Naive thymus-derived CD4-positive, alpha-beta T cell (primary cell): Measurements from ENCODE around the gene ZNF280D. TPM values are rescaled to one million over a fixed set of nuclear protein-coding genes. Genes with fewer than 3 reads are reported as not detected.
A peak's percentile ranks its signal among the peaks of the same experiment; 100 is the strongest.

Experiments used
- ATAC-seq: fragments of 150-1000 bp; cut with Tn5 transposase; 2 replicates; pipeline ENCODE4 v1.10.0; 2021; ENCODE audit warnings: mild to moderate bottlenecking, moderate library complexity
- CTCF ChIA-PET: fragments of 350-600 bp; sonication (Branson Sonifier 250); formaldehyde crosslinking; loops from one replicate; lab custom pipeline; 2021; ENCODE audit warnings: antibody characterized with exemption; lab: Charles Lee
- POLR2A ChIA-PET: fragments of 350-600 bp; sonication (Branson Sonifier 250); formaldehyde crosslinking; loops from one replicate; lab custom pipeline; 2021; ENCODE audit warnings: antibody characterized with exemption, inconsistent platforms; lab: Charles Lee
- DNase-seq, 9 donors: peaks; one replicate each; pipeline versions ENCODE4 v3.0.0 to v3.0.0-alpha.2; 2020 to 2022; ENCODE audit warnings: mixed read lengths in 1 of 9
- H3K27ac ChIP-seq: one replicate; pipeline ENCODE4 v1.7.0; 2013; ENCODE audit warnings: mild to moderate bottlenecking, low read depth, low read length, moderate library complexity
- H3K27me3 ChIP-seq, 2 donors: one replicate each; pipeline ENCODE4 v1.7.0; 2013; ENCODE audit warnings: low read length in 2 of 2, mild to moderate bottlenecking in 2 of 2, moderate library complexity in 2 of 2; ENCODE audit not compliant: control insufficient read depth in 2 of 2, insufficient read depth in 2 of 2
- H3K36me3 ChIP-seq, 3 experiments: 1 replicate in 2 of 3; 2 replicates in 1 of 3; pipeline ENCODE4 v1.7.0; 2013; ENCODE audit warnings: low read length in 3 of 3, mild to moderate bottlenecking in 3 of 3, moderate library complexity in 1 of 3; ENCODE audit not compliant: insufficient read depth in 3 of 3, control insufficient read depth in 2 of 3
- H3K4me1 ChIP-seq, 2 donors: one replicate each; pipeline ENCODE4 v1.7.0; 2013; ENCODE audit warnings: low read length in 2 of 2, mild to moderate bottlenecking in 2 of 2, moderate library complexity in 1 of 2; ENCODE audit not compliant: control insufficient read depth in 2 of 2, insufficient read depth in 2 of 2
- H3K4me3 ChIP-seq: 2 replicates; pipeline ENCODE4 v1.7.0; 2013; ENCODE audit warnings: mild to moderate bottlenecking, low read length
- H3K9me3 ChIP-seq, 3 experiments: 1 replicate in 2 of 3; 2 replicates in 1 of 3; pipeline ENCODE4 v1.7.0; 2013; ENCODE audit warnings: low read length in 3 of 3; ENCODE audit not compliant: control insufficient read depth in 2 of 3
- H3K27ac Mint-ChIP-seq, 9 donors: one replicate each; pipeline ENCODE4 v1.8.0; 2020 to 2022; ENCODE audit warnings: mixed read lengths in 9 of 9, mild to moderate bottlenecking in 8 of 9, moderate library complexity in 5 of 9, inconsistent platforms in 2 of 9
- H3K27me3 Mint-ChIP-seq, 5 donors: one replicate each; pipeline ENCODE4 v1.8.0; 2021 to 2022; ENCODE audit warnings: mixed read lengths in 5 of 5, mild to moderate bottlenecking in 1 of 5
- H3K36me3 Mint-ChIP-seq, 5 donors: one replicate each; pipeline ENCODE4 v1.8.0; 2020 to 2022; ENCODE audit warnings: mixed read lengths in 5 of 5, mild to moderate bottlenecking in 3 of 5, inconsistent platforms in 1 of 5
- H3K4me1 Mint-ChIP-seq, 7 donors: one replicate each; pipeline ENCODE4 v1.8.0; 2020 to 2022; ENCODE audit warnings: mixed read lengths in 7 of 7, mild to moderate bottlenecking in 3 of 7, inconsistent platforms in 1 of 7
- H3K4me3 Mint-ChIP-seq, 10 donors: one replicate each; pipeline ENCODE4 v1.8.0; 2020 to 2022; ENCODE audit warnings: mild to moderate bottlenecking in 10 of 10, mixed read lengths in 10 of 10, moderate library complexity in 6 of 10, inconsistent platforms in 2 of 10
- H3K9me3 Mint-ChIP-seq, 11 donors: one replicate each; pipeline ENCODE4 v1.8.0; 2020 to 2022; ENCODE audit warnings: mixed read lengths in 11 of 11, mild to moderate bottlenecking in 4 of 11, inconsistent platforms in 1 of 11, moderate library complexity in 1 of 11
- intact Hi-C, 2 donors: fragments of 100-400 bp; cut with micrococcal nuclease; formaldehyde crosslinking; loops; one replicate each; pipeline ENCODE4 v1.15.1; 2023
- polyA plus RNA-seq, 2 donors: library from polyadenylated mRNA; unstranded; fragments of 300-500 nt; fragmentation: Illumina TruSeq; gene quantifications; one replicate each; pipeline ENCODE4 v1.2.3, GENCODE V29; 2021
- total RNA-seq, 6 experiments: library from RNA in 5 of 6; stranded (reverse) in 5 of 6; gene quantifications; 1 replicate in 5 of 6; 2 replicates in 1 of 6; pipeline ENCODE4 v1.2.3 and lab custom pipeline; 2021 to 2026

The ZNF280D gene
- total and polyA plus RNA-seq, 7 experiments from 2014 or later, result 9.3 to 59.0 (median 37.6) TPM

DNA sequence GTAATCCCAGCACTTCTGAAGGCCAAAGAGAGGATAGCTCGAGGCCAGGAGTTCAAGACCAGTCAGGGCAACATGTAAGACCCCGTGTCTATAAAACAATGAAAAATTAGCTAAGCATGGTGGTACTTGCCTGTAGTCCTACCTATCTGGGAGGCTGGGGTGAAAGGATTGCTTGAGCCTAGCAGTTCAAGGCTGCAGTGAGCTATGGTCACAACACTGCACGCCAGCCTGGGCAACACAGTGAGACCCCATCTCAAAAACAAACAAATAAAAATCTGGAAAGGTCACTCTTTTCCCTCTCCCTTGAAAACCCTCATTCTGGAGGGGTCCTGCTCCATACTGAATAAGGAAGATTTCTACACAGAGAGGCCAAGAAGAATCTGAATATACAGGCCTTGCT is 43.5 kb upstream of the ZNF280D start:
- peaks cover 0 to 17% (median 0%) of the 10 kb centered on the region in 11 donors for H3K9me3 Mint-ChIP-seq
- H3K9me3 ChIP-seq, result no peaks in the 10 kb centered on the region
- H3K36me3 ChIP-seq, result no peaks in the 10 kb centered on the region
- no peaks in the 10 kb centered on the region for H3K4me1 ChIP-seq
- H3K4me3 Mint-ChIP-seq, result no peak overlapping the region
- H3K36me3 Mint-ChIP-seq, result peaks cover 0 to 25% (median 2%) of the 10 kb centered on the region in 5 donors
- CTCF ChIA-PET, result no interaction called here
- no peak overlapping the region for H3K27ac Mint-ChIP-seq
- no peak overlapping the region for H3K27ac ChIP-seq
- ATAC-seq (no peak), DNase-seq (no peak)
- H3K4me3 ChIP-seq, result no peak overlapping the region
- H3K4me1 Mint-ChIP-seq, result peaks cover 6 to 36% (median 10%) of the 10 kb centered on the region in 7 donors
- H3K27me3 Mint-ChIP-seq, result peaks cover 0 to 29% (median 24%) of the 10 kb centered on the region in 5 donors
- no peaks in the 10 kb centered on the region for H3K27me3 ChIP-seq
- intact Hi-C loops, result no loop called here
- POLR2A ChIA-PET, result no interaction called here

DNA sequence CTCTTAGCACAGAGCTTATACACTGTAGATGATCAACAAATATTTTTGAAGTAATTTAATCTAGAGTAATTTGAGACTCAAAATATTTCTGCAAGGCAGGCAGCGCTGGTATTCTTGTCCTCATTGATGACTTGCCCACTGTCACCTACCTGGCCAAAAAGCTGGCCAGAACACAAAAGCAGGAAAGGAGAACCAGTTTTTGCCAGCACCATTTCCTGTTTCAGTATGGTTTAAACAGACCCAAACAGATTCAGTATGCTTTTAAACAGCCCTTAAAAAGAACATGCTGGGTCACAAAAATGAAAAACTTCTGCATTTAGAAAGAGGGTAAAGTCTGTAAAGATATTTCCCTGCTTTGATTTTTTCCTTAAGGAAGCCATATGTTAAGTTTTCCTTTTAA is 42.3 kb upstream of the ZNF280D start:
- Mint-ChIP-seq H3K4me3 (no peak overlapping the region), H3K27me3 (peaks cover 0 to 24% (median 20%) of the 10 kb centered on the region in 5 donors), H3K27ac (no peak overlapping the region), H3K36me3 (peaks cover 0 to 24% (median 0%) of the 10 kb centered on the region in 5 donors), H3K4me1 (peaks cover 4 to 29% (median 7%) of the 10 kb centered on the region in 7 donors), H3K9me3 (peaks cover 0 to 18% (median 0%) of the 10 kb centered on the region in 11 donors)
- Histone ChIP-seq H3K9me3 (no peaks in the 10 kb centered on the region), H3K4me3 (no peak overlapping the region), H3K4me1 (no peaks in the 10 kb centered on the region), H3K36me3 (no peaks in the 10 kb centered on the region), H3K27ac (no peak overlapping the region), H3K27me3 (no peaks in the 10 kb centered on the region)
- DNase-seq, result no peak
- POLR2A ChIA-PET, result no interaction called here
- intact Hi-C loops, result no loop called here
- CTCF ChIA-PET, result no interaction called here
- ATAC-seq, result no peak

DNA sequence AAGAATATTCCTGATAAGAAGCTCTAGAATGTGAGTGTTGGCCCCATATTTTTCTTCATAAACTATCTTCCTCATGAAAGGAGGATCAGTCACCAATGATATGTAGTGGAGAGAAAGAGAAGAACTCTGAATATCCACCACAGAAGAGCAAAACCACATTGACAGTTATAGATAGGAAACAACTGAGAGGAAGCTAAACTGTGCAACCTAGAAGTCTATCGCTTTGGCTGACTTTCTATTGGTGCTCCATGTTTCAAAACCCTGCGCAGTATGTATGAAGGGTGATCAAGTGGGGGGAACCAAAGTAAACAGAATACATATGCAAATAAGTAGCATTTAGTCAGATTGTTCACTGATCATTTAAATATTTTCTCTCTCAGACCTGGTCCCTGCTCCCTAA is 41.0 kb upstream of the ZNF280D start:
- H3K36me3 ChIP-seq, result no peaks in the 10 kb centered on the region
- peaks cover 0 to 16% (median 0%) of the 10 kb centered on the region in 5 donors for H3K36me3 Mint-ChIP-seq
- H3K9me3 ChIP-seq, result no peaks in the 10 kb centered on the region
- no peaks in the 10 kb centered on the region for H3K4me1 ChIP-seq
- POLR2A ChIA-PET, result no interaction called here
- peaks cover 0 to 22% (median 0%) of the 10 kb centered on the region in 7 donors for H3K4me1 Mint-ChIP-seq
- H3K27me3 Mint-ChIP-seq, result peaks cover 0 to 20% (median 16%) of the 10 kb centered on the region in 5 donors
- H3K27ac Mint-ChIP-seq, result peak overlapping the region in 1 of 9 donors; percentile 23
- no peak overlapping the region for H3K4me3 ChIP-seq
- no peak for DNase-seq
- H3K4me3 Mint-ChIP-seq, result peak overlapping the region in 1 of 10 donors; percentile 2
- CTCF ChIA-PET, result no interaction called here
- no peak overlapping the region for H3K27ac ChIP-seq
- intact Hi-C loops, result no loop called here
- no peaks in the 10 kb centered on the region for H3K27me3 ChIP-seq
- H3K9me3 Mint-ChIP-seq, result peaks cover 0 to 12% (median 0%) of the 10 kb centered on the region in 11 donors
- no peak for ATAC-seq

DNA sequence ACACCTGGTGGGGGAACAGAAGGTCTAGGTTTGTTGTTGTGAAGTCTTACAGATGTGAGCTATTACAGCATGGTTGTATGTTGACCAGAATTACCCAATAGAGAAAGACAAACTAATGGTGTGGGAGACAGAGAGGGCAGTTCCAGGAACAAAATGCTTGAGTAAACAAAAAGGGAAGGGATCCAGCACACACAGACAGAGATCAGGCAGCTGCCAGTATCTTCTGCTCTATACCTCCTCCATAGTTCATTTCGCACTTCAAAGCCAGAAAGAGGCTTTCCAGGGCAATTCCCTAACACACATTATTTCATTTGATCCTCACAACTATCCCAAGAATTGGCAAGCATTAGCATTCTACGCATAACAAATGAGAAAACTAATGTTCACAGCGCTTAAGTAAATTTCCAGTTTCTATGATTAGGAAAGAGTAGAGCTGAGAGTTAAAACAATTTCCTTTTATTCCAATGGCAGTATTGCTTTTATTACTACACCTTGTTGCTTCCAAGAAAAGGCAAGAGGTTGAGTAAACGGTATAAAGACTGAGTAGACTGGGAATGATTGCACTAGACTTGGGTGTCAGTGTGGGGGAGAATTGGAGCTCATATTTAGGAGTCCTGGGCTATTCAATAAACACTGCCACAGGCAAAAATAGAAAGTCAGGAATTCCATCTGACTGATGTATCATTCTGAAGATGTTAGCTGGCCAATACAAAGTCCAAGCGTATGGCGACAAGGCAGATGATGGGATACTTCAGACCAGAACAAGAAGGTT is 39.7 kb upstream of the ZNF280D start:
- CTCF ChIA-PET, result no interaction called here
- no peak overlapping the region for H3K27ac ChIP-seq
- intact Hi-C loops, result no loop called here

DNA sequence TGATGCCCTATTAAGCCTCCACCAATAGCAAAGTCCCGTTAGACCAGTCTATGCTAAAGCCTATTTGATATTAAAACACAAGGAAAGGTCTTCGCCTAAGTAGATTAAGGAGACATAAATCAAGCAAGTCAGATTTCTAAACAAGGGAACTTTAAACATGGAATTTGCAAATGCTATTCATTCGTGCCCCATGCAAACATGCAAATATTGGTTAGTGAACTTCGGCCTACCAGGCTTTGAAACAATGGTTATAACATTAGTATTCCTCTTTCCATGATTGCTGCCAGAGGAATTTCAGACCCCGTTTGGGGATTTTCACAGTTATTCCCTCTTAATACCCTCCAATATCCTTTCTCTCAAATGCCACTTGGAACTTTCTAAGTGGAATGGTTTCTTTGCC is 36.9 kb upstream of the ZNF280D start:
- ChIA-PET CTCF (no interaction called here), POLR2A (no interaction called here)
- peaks cover 0 to 11% (median 0%) of the 10 kb centered on the region in 5 donors for H3K36me3 Mint-ChIP-seq
- H3K4me1 Mint-ChIP-seq, result peaks cover 0 to 38% (median 5%) of the 10 kb centered on the region in 7 donors
- intact Hi-C loops, result no loop called here
- H3K27me3 Mint-ChIP-seq, result peaks cover 0 to 15% (median 5%) of the 10 kb centered on the region in 5 donors
- Histone ChIP-seq H3K4me3 (no peak overlapping the region), H3K36me3 (no peaks in the 10 kb centered on the region), H3K4me1 (no peaks in the 10 kb centered on the region), H3K27ac (no peak overlapping the region), H3K9me3 (no peaks in the 10 kb centered on the region), H3K27me3 (no peaks in the 10 kb centered on the region)
- no peak overlapping the region for H3K4me3 Mint-ChIP-seq
- no peak for DNase-seq
- H3K9me3 Mint-ChIP-seq, result peaks cover 0 to 14% (median 0%) of the 10 kb centered on the region in 11 donors
- no peak overlapping the region for H3K27ac Mint-ChIP-seq
- no peak for ATAC-seq

More for the DNA sequence above, 39.7 kb upstream of the ZNF280D start:
- peaks cover 0 to 14% (median 0%) of the 10 kb centered on the region in 5 donors for H3K36me3 Mint-ChIP-seq
- H3K4me1 Mint-ChIP-seq, result peaks cover 0 to 27% (median 0%) of the 10 kb centered on the region in 7 donors
- peaks cover 0 to 16% (median 10%) of the 10 kb centered on the region in 5 donors for H3K27me3 Mint-ChIP-seq
- no peaks in the 10 kb centered on the region for H3K4me1 ChIP-seq
- ATAC-seq, result no peak
- H3K9me3 Mint-ChIP-seq, result peaks cover 0 to 12% (median 0%) of the 10 kb centered on the region in 11 donors
- no peaks in the 10 kb centered on the region for H3K36me3 ChIP-seq
- no peak overlapping the region for H3K4me3 Mint-ChIP-seq
- H3K27me3 ChIP-seq, result no peaks in the 10 kb centered on the region
- no peak overlapping the region for H3K27ac Mint-ChIP-seq
- H3K9me3 ChIP-seq, result no peaks in the 10 kb centered on the region
- POLR2A ChIA-PET, result no interaction called here
- DNase-seq, result no peak
- no peak overlapping the region for H3K4me3 ChIP-seq

DNA sequence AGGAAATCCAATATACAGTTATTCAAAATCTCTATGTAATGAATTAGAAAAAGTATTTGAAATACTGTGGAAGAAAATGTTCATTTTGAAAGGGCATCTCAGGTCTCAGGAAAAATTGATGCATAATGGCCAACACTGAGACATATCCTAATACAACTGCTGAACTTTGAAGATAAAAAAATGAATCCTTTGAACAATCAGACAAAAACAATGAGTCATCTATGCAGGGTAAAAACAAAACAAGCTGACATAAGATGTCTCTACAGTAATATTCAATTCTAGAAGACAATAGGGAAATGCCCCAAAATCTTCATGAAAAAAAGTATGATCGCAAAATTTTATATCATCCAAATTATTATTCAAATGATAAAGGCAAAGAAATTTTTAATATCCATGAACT is 34.0 kb upstream of the ZNF280D start:
- H3K4me3 ChIP-seq, result no peak overlapping the region
- no peaks in the 10 kb centered on the region for H3K4me1 ChIP-seq
- Mint-ChIP-seq H3K27ac (no peak overlapping the region), H3K4me1 (peaks cover 0 to 45% (median 6%) of the 10 kb centered on the region in 7 donors), H3K4me3 (no peak overlapping the region), H3K27me3 (peaks cover 0 to 5% (median 0%) of the 10 kb centered on the region in 5 donors), H3K36me3 (peaks cover 0 to 7% (median 0%) of the 10 kb centered on the region in 5 donors), H3K9me3 (peaks cover 0 to 13% (median 0%) of the 10 kb centered on the region in 11 donors)
- ChIA-PET CTCF (no interaction called here), POLR2A (no interaction called here)
- intact Hi-C loops, result loop anchor here in 1 of 2 donors (1.0 kb wide), 1 partner anchor 20 kb away; no protein-coding TSS in a partner anchor
- H3K27me3 ChIP-seq, result no peaks in the 10 kb centered on the region
- ATAC-seq (no peak), DNase-seq (no peak)
- no peak overlapping the region for H3K27ac ChIP-seq
- H3K36me3 ChIP-seq, result no peaks in the 10 kb centered on the region
- H3K9me3 ChIP-seq, result no peaks in the 10 kb centered on the region
